Embryonic facial prominence (tissue), 1 donor: ENCODE results near the gene BROX.
"Not testable (repeated sequence)": the region's sequence is repeated elsewhere in the genome, so short reads cannot be mapped to it uniquely, and the experiment has no call there.

Experiments used
- DNase-seq: peaks from one replicate; pipeline ENCODE4 v3.0.0-alpha.2; 2016; ENCODE audit errors: extremely low spot score

The BROX gene

GRCh38 chr1:222730866-222731265 is 18.5 kb downstream of the BROX start:
- DNase-seq, result no peak

DNA sequence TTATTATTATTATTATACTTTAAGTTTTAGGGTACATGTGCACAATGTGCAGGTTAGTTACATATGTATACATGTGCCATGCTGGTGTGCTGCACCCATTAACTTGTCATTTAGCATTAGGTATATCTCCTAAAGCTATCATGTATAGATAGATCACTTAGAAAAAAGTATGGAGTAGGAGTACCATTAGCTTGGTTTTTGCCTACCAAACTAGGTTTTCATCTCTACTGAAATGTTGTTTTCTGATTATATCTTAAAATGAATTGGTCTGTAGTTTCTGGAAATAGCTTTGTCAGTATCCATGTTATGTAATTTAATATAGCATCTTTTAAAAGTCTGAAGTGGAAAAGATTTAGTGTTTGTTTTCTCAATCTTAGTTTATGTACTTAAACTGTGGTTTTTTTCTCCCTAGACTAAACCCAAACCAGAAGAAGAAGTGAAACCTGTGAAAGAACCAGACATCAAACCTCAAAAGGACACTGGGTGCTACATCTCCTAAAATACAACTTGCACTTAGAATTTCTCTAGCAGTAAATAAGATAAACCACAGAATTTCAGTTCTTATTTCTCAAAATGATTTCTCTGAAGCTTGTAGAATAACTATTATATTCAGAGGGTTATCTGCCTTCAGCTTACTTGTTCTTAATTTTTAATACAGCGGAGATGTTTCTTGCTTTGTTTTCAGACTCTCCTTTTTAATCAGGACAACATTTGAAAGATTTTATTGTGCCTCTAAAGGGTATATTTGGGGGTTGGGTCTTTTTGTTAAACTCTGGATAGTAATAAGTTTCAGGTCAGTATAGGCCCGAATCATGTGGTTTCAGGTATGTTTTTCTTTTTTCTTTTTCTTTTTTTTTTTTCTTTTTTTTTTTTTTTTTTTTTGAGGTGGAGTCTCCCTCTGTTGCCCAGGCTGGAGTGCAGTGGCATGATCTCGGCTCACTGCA is 20.1 kb downstream of the BROX start:
- DNase-seq, result no peak

- DNase-seq, result no peak
Observed at GRCh38 chr1:222734740-222735139, 22.4 kb downstream of the BROX start.

DNA sequence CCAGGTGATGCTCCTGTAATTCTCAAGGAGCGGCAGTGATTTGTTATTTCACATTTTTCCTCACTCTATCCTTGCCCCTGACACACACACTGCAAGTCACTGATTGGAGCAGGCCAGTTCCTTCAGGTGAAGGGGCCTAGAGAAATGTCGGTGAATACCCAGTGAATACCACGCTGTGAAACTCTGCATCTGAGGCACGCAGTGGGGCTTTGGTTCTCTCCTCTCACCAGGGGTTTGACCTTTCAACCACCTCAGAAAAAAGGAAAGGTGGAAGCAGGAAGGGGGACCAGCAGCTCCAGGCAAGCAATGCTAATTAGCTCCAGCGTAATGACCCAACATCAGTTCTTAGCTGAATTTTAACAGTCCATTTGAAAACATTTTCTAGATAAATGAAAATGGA is 24.1 kb downstream of the BROX start:
- DNase-seq, result no peak

- DNase-seq, result no peak
Observed at GRCh38 chr1:222736972-222737371, 24.6 kb downstream of the BROX start, which contains the start of gene FAM177B. Gene FAM177B (plus strand): TSS chr1:222737202. CDS start chr1:222746546, 9,344 bp downstream.

DNA sequence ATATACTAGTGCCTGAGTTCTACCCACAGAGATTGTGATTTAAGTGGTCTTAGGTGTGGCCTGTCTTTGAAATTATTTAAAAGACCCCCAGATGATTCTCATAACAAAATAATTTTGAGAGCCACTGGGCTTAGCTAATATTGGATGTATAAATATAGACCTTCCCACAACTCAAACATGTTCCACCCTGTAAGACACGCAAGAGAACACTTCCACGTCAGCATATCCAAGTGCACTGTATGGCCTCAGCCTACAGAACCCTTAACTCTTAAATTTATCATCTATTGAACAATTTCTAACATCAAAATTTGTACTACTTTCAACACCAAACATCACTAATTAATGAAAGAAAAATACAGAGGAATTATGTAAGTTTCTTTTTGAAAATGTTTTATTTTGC is 27.1 kb downstream of the BROX start:
- no peak for DNase-seq

- DNase-seq, result no peak
Observed at GRCh38 chr1:222739929-222740328, 27.6 kb downstream of the BROX start.

GRCh38 chr1:222741630-222742457 is 29.5 kb downstream of the BROX start:
- not testable (repeated sequence) for DNase-seq

GRCh38 chr1:222749927-222750326 is 37.6 kb downstream of the BROX start:
- no peak for DNase-seq

DNA sequence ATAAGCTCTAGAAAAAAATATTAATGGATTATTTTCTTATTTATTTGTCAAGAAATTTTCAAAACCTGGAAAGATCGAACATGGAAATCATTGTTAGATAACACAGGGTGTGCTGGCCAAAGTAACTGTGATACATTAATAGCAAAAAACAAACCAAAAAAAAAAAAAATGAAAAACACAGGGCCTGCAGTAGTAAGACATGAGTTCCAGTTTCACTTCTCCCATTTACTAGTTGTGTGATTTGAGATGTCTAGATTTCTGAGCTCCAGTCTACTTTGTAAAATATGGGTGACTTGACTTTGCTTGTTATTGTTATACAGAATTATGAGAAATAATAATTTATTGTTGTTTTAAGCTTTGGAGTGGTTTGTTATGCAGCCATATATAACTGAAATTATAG is 38.3 kb downstream of the BROX start:
- no peak for DNase-seq

DNA sequence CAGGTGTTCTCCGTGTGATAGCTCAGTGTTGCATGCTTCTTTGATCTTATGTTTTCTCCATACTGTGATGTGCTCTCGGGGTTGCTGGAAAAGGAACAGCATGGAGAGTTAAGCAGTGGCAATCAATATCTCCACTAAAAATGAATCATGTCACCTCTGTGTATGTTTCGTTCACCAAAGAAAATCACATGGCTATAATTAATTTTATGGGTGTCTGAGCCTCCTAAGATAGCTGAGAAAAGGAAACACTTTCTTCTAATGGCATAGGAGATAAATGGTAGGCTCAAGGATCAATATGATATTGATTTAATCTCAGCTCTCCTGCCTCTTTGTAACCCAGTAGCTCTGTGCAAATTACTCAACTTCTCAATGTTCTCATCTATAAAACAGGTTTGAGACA is 38.9 kb downstream of the BROX start:
- DNase-seq, result no peak

DNA sequence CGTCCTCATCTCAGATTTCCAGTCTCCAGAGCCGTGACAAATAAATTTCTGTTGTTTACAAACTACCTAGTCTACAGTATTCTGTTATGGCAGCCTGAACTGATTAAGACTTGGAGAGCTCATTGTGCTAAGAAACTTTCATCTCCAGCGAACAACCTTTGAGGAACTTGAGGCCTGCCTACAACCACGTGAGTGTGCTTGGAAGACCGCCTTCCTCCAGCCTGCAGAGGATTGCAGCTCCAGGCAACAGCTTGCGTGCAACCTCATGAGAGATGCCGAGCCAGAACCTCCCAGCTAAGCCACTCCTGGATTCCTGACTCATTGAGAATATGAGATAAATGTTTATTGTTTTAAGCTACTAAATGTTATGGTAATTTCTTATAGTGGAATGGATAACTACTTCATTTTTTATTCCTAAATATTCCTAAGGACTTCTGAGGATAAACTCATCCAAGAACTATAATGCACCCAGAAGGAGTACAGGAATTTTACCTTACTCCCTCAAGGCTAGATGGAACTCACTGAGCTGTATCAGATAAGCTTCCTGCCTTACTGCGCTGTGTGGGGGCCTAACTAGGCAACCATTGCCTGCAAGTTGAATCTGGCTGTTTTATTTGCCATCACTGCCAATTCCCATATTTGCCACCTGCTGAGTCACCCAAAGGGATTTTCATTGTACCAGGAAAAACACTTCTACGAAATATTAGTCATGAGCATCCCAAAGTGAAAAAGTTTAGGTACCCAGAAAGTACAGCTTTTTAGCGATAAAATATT is 42.2 kb downstream of the BROX start:
- peak; percentile 66 for DNase-seq

DNA sequence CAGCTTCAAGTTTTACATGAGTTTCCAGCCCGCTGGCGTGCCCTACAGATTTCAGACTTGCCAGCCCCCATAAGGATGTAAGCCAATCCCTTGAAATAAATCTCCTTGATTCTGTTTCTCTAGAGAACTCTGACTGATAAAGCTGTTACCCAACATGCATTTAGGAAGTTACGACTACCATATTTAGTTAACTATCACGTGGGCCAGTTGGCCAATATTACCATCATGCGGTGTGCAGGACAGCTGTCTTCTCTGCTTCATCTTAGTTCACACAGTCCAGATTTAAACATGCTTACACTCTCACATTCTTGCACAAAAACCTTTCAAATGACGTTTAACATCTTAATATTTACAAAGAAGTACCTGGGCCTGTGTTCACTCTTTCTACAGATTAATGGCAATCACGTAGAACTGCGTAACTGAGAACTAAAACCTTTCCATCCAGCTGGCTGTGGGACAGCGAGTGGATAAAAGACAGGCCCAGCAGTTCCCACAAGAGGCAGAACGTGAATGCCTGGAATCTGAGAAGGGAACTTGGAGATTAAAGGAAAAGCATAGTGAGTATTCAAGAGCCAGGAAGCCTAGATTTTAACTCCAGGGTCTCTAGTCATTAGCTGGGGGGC is 45.4 kb downstream of the BROX start:
- peak; percentile 45 for DNase-seq

GRCh38 chr1:222759451-222760035 is 47.2 kb downstream of the BROX start:
- no peak for DNase-seq

- DNase-seq, result no peak
Observed at GRCh38 chr1:222761083-222761482, 48.7 kb downstream of the BROX start.

- not testable (repeated sequence) for DNase-seq
Observed at GRCh38 chr1:222762178-222762577, 49.8 kb downstream of the BROX start.

DNA sequence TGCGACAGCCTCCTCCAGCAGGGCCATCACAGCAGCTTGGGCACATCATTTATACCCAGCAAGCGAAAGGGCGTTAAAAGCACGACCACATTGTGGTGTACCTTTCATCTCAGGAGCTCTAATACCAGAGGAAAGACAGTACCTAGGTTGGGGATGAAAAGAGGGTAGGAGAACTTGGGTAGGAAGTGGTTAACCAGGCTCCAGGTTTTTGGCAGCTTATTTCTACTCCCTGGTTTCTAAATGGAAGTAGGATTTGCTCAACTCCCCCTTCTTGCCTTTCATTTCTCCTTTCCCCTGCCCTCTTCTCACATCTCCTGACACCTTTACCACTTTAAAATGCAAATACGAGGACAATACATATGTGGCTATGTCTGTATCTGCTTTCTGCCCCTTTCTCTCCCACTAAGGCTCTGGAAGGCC is 54.8 kb downstream of the BROX start:
- DNase-seq, result no peak

GRCh38 chr1:222768592-222768991 is 56.2 kb downstream of the BROX start:
- DNase-seq, result no peak

DNA sequence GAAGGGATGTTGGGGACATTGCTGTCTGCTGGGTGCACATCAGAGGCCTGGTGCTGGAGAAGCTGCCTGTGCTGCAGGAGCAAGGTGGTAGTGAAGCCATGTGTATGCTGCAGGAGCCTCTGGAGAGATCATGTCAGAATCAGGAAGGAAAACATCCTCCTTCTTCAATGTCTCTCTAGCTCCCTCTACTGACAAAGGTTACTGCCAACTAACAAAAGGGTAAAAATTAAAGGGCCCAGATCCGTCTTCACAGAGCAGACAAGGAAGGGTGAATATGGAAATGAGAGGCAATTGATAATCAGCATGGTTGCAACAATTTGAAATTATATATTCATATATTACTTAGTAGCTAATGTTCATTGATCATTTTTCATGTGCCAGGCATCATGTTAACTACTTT is 56.8 kb downstream of the BROX start:
- no peak for DNase-seq

DNA sequence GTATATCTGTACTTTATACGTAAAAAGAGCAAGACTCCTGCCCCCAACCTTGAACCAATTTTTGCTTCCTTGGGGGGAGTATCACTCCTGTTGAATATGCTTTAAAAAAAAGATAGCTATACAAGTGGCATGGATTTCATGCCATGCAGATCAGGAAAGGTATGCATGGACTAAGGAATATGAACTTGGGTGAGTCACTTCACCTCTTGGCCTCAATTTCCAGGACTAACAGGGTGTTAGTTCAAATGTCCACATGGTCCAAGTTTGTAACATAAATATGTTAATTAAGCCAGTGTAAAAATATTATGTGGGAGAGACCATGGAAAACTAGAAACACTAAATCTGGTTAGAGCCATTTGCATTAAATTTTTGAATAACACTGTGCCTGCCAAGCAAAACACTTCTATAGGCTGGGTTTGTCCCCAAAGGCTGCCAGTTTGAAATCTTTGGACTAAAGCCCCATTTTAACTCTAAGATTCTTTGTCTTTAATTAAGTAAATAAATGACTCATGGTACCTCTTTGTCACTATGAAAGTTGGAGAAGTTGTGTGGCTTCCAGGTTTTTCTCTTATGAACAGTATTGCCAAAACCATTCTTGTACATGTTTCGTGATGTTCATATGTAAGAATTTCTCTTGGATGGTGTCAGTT is 57.7 kb downstream of the BROX start:
- no peak for DNase-seq

DNA sequence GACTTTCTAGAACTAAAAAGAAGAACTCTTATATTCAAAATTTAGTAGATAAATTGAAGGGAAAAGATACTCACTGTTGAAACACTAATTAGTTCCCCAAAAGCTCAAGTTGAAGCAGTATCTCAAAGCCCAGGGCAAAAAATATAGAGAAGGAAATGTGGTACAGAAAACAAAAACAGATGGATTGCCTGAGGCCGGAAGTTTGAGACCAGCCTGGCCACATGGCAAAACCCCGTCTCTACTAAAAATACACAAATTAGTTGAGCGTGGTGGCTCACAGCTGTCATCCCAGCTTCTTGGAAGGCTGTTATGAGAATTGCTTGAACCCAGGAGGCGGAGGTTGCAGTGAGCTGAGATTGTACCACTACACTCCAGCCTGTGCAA is 60.6 kb downstream of the BROX start:
- no peak for DNase-seq
